Measurements from ENCODE around the gene TSPO2. TPM values are rescaled to one million over a fixed set of nuclear protein-coding genes. Genes with fewer than 3 reads are reported as not detected.
"Not testable (repeated sequence)": the region's sequence is repeated elsewhere in the genome, so short reads cannot be mapped to it uniquely, and the experiment has no call there.

TSPO2 gene
- total RNA-seq, 1 donor from 2014 or later, result not detected

GRCh38 chr6:41008011-41008410, 34.3 kb upstream of the TSPO2 start:
- Mint-ChIP-seq H3K4me1 (ENCODE audit: low read depth, unreplicated experiment) (peaks cover 8% of the 10 kb centered on the region), H3K4me3 (ENCODE audit: unreplicated experiment) (no peak overlapping the region), H3K9me3 (ENCODE audit: unreplicated experiment) (no peaks in the 10 kb centered on the region), H3K36me3 (ENCODE audit: unreplicated experiment) (peaks cover 6% of the 10 kb centered on the region), H3K27ac (ENCODE audit: unreplicated experiment) (no peak overlapping the region), H3K27me3 (ENCODE audit: unreplicated experiment) (no peaks in the 10 kb centered on the region)
- TF ChIP-seq, protein P1, sequence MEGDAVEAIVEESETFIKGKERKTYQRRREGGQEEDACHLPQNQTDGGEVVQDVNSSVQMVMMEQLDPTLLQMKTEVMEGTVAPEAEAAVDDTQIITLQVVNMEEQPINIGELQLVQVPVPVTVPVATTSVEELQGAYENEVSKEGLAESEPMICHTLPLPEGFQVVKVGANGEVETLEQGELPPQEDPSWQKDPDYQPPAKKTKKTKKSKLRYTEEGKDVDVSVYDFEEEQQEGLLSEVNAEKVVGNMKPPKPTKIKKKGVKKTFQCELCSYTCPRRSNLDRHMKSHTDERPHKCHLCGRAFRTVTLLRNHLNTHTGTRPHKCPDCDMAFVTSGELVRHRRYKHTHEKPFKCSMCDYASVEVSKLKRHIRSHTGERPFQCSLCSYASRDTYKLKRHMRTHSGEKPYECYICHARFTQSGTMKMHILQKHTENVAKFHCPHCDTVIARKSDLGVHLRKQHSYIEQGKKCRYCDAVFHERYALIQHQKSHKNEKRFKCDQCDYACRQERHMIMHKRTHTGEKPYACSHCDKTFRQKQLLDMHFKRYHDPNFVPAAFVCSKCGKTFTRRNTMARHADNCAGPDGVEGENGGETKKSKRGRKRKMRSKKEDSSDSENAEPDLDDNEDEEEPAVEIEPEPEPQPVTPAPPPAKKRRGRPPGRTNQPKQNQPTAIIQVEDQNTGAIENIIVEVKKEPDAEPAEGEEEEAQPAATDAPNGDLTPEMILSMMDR (IDR thresholded peaks at IDR 0.05; ENCODE audit: partially characterized antibody, unreplicated experiment), result no peak
- DNase-seq, result no peak

GRCh38 chr6:41009669-41010068, 32.6 kb upstream of the TSPO2 start:
- H3K4me1 Mint-ChIP-seq (ENCODE audit: low read depth, unreplicated experiment), result peaks cover 8% of the 10 kb centered on the region
- DNase-seq, result no peak
- H3K4me3 Mint-ChIP-seq (ENCODE audit: unreplicated experiment), result no peak overlapping the region
- H3K27ac Mint-ChIP-seq (ENCODE audit: unreplicated experiment), result no peak overlapping the region
- peaks cover 6% of the 10 kb centered on the region for H3K36me3 Mint-ChIP-seq (ENCODE audit: unreplicated experiment)
- no peaks in the 10 kb centered on the region for H3K27me3 Mint-ChIP-seq (ENCODE audit: unreplicated experiment)
- TF ChIP-seq, protein P1 (IDR thresholded peaks at IDR 0.05; ENCODE audit: partially characterized antibody, unreplicated experiment), result no peak
- H3K9me3 Mint-ChIP-seq (ENCODE audit: unreplicated experiment), result no peaks in the 10 kb centered on the region

GRCh38 chr6:41011673-41012072, 30.6 kb upstream of the TSPO2 start:
- TF ChIP-seq, protein P1 (IDR thresholded peaks at IDR 0.05; ENCODE audit: partially characterized antibody, unreplicated experiment), result no peak
- no peak for DNase-seq
- H3K9me3 Mint-ChIP-seq (ENCODE audit: unreplicated experiment), result no peaks in the 10 kb centered on the region
- no peak overlapping the region for H3K27ac Mint-ChIP-seq (ENCODE audit: unreplicated experiment)
- peaks cover 8% of the 10 kb centered on the region for H3K4me1 Mint-ChIP-seq (ENCODE audit: low read depth, unreplicated experiment)
- no peak overlapping the region for H3K4me3 Mint-ChIP-seq (ENCODE audit: unreplicated experiment)
- H3K27me3 Mint-ChIP-seq (ENCODE audit: unreplicated experiment), result no peaks in the 10 kb centered on the region
- peaks cover 6% of the 10 kb centered on the region for H3K36me3 Mint-ChIP-seq (ENCODE audit: unreplicated experiment)

GRCh38 chr6:41013466-41014153, 28.7 kb upstream of the TSPO2 start:
- Mint-ChIP-seq H3K27ac (ENCODE audit: unreplicated experiment) (no peak overlapping the region), H3K4me3 (ENCODE audit: unreplicated experiment) (no peak overlapping the region), H3K9me3 (ENCODE audit: unreplicated experiment) (no peaks in the 10 kb centered on the region), H3K4me1 (ENCODE audit: low read depth, unreplicated experiment) (peaks cover 8% of the 10 kb centered on the region), H3K36me3 (ENCODE audit: unreplicated experiment) (peaks cover 6% of the 10 kb centered on the region), H3K27me3 (ENCODE audit: unreplicated experiment) (no peaks in the 10 kb centered on the region)
- DNase-seq, result no peak
- TF ChIP-seq, protein P1 (IDR thresholded peaks at IDR 0.05; ENCODE audit: partially characterized antibody, unreplicated experiment), result no peak

GRCh38 chr6:41014780-41015179, 27.5 kb upstream of the TSPO2 start:
- H3K9me3 Mint-ChIP-seq (ENCODE audit: unreplicated experiment), result no peaks in the 10 kb centered on the region
- DNase-seq, result no peak
- H3K27ac Mint-ChIP-seq (ENCODE audit: unreplicated experiment), result no peak overlapping the region
- no peak overlapping the region for H3K4me3 Mint-ChIP-seq (ENCODE audit: unreplicated experiment)
- H3K36me3 Mint-ChIP-seq (ENCODE audit: unreplicated experiment), result peaks cover 6% of the 10 kb centered on the region
- peaks cover 8% of the 10 kb centered on the region for H3K4me1 Mint-ChIP-seq (ENCODE audit: low read depth, unreplicated experiment)
- TF ChIP-seq, protein P1 (IDR thresholded peaks at IDR 0.05; ENCODE audit: partially characterized antibody, unreplicated experiment), result no peak
- H3K27me3 Mint-ChIP-seq (ENCODE audit: unreplicated experiment), result no peaks in the 10 kb centered on the region

DNA sequence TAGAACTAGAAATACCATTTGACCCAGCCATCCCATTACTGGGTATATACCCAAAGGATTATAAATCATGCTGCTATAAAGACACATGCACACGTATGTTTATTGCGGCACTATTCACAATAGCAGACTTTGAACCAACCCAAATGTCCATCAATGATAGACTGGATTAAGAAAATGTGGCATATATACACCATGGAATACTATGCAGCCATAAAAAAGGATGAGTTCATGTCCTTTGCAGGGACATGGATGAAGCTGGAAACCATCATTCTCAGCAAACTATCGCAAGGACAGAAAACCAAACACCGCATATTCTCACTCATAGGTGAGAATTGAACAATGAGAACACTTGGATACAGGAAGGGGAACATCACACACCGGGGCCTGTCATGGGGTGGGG, 26.4 kb upstream of the TSPO2 start:
- DNase-seq; H3K9me3 Mint-ChIP-seq (ENCODE audit: unreplicated experiment); H3K27ac Mint-ChIP-seq (ENCODE audit: unreplicated experiment); H3K4me3 Mint-ChIP-seq (ENCODE audit: unreplicated experiment); H3K4me1 Mint-ChIP-seq (ENCODE audit: low read depth, unreplicated experiment); H3K36me3 Mint-ChIP-seq (ENCODE audit: unreplicated experiment); H3K27me3 Mint-ChIP-seq (ENCODE audit: unreplicated experiment): not testable (repeated sequence)

All from glutamatergic neuron (in vitro differentiated cells).